BE2C (cell line): ENCODE data around the gene DCTD.

Source experiments
- DNase-seq: peaks from one replicate; pipeline ENCODE4 v3.0.0-alpha.2; 2020
- H3K27me3 ChIP-seq: fragments of 250-450 bp; sonication (Bioruptor Pico); 2 replicates; pipeline ENCODE4 v1.5.1; 2020; ENCODE audit warnings: mild to moderate bottlenecking
- H3K36me3 ChIP-seq: fragments of 250-450 bp; sonication (Bioruptor Pico); 2 replicates; pipeline ENCODE4 v1.5.1; 2020; ENCODE audit warnings: mild to moderate bottlenecking
- H3K4me1 ChIP-seq: fragments of 250-450 bp; sonication (Bioruptor Pico); 2 replicates; pipeline ENCODE4 v1.5.1; 2020
- H3K4me3 ChIP-seq: 2 replicates; pipeline ENCODE4 v1.5.1; 2011; ENCODE audit warnings: low read depth, low read length
- H3K9me3 ChIP-seq: fragments of 250-450 bp; sonication (Bioruptor Pico); 2 replicates; pipeline ENCODE4 v1.5.1; 2020
- TF ChIP-seq, protein P1 (sequence below): IDR thresholded peaks from 2 replicates; pipeline ENCODE4 v1.5.1; 2012; ENCODE audit warnings: mild to moderate bottlenecking, low read depth, low read length

DCTD gene

DNA sequence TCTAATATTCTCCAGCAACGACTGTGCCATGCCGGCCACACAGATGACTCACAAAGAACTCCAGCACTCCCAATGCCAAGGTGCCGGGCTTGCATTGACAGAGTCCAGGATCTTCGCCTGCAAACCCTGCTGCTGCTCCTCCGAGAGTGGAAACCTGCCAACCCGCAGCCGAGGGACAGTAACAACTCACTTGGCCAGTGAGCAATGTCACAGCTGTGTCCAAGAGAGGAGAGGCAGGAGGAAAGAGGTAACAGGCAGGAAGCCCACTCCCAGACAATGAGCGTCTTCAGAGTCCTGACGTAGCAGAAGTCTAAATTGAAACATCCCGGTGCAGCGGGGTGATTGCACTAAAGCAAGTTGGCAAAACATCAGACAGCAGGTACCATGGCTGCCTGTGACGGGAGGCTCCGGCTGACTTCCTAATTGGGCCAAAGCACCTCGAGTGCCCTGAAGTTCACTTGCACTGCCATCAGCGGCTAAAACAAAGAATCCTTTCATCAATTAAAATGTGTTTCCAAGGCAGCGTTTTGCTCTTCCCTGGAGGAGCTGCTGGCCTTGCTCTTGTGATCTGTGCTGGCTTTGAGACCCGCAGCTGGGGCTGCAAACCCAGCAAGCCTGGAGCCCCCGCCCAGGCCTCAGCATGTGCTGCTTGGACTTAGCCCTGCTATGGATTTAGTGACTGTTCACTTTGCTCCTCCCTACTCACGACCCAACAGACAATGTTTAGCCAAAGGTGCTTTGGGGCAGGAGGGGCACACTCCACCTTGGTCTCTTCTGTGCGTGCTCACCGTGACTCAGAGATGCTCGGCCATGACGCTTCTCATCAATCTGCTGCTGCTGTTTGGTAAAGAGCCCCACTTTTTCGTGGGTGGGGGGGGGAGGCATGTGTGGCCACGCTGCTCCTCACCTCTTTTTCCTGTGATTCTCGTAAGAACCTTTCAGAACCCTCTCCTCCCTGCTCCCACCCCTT is 36.5 kb downstream of the DCTD start:
- TF ChIP-seq, protein P1, sequence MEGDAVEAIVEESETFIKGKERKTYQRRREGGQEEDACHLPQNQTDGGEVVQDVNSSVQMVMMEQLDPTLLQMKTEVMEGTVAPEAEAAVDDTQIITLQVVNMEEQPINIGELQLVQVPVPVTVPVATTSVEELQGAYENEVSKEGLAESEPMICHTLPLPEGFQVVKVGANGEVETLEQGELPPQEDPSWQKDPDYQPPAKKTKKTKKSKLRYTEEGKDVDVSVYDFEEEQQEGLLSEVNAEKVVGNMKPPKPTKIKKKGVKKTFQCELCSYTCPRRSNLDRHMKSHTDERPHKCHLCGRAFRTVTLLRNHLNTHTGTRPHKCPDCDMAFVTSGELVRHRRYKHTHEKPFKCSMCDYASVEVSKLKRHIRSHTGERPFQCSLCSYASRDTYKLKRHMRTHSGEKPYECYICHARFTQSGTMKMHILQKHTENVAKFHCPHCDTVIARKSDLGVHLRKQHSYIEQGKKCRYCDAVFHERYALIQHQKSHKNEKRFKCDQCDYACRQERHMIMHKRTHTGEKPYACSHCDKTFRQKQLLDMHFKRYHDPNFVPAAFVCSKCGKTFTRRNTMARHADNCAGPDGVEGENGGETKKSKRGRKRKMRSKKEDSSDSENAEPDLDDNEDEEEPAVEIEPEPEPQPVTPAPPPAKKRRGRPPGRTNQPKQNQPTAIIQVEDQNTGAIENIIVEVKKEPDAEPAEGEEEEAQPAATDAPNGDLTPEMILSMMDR, result no peak
- Histone ChIP-seq H3K27me3 (no peaks in the 10 kb centered on the region), H3K4me1 (peaks cover 13% of the 10 kb centered on the region), H3K9me3 (peaks cover 6% of the 10 kb centered on the region), H3K36me3 (peaks cover 8% of the 10 kb centered on the region), H3K4me3 (peak overlapping the region; percentile 21; the same call in 1 of the 2 replicates)
- DNase-seq, result peak; percentile 64

DNA sequence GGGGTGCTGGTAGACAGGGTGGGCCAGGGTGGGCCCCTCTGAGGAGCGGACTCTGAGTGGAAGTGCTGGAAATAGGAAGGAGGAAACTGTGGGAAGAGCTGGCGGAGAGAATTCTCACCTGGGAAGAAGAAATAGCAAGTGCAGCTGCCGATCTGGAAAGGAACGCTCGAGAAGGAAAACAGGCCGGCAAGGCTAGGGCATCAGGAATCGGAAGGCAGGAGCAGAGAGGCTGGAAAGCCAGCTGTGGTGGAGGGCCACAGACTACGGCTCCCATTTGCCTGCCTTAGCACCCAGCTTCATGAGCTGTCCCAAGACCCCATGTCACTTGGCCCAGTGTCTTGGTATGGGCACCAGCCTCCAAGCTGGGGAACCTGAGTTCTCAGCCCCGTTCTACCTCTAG is 37.3 kb downstream of the DCTD start:
- H3K4me3 ChIP-seq, result no peak overlapping the region
- TF ChIP-seq, protein P1, result no peak
- no peaks in the 10 kb centered on the region for H3K27me3 ChIP-seq
- peaks cover 6% of the 10 kb centered on the region for H3K9me3 ChIP-seq
- H3K4me1 ChIP-seq, result peaks cover 13% of the 10 kb centered on the region
- DNase-seq, result no peak
- peaks cover 4% of the 10 kb centered on the region for H3K36me3 ChIP-seq

DNA sequence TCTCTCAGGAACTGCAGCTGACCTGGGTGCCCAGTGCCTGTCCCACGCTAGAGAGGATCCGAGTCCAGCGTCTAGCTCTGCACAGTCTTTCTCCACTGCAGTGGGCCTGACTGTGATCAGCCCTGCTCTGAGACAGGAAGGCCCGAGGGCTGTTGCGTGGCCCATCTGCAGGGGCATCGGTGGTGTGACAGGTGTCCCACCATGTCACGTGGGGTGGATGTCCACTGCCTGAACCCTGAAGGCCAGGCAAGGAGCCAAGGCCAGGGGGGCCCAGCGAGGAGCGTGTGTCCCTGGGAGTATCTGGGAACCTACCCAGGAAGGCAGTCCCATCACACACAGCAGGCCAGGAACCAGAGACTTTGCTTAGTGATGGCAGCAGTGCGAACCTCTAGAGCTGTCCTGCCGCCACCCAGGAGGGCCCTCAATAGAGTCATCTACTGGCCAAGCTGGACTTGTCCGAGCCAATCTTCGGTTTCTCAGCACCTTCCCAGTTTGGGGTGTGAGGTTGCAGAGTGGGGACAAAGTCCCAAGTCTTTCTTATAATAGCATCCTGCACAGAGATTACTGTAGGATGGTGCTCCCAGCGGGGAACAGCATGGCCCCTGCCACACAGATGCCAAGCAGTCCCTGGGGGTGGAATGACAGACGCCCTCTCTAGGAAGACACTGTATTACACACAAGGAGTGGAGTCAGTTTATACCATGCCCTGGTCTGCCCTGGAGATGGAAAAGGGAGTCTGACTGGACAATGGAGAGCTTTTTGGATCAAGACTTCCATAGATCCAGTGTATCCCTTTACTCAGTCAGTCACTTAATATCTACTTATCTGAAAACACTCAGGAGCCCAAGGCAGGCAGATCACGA is 38.3 kb downstream of the DCTD start:
- no peaks in the 10 kb centered on the region for H3K27me3 ChIP-seq
- peaks cover 6% of the 10 kb centered on the region for H3K9me3 ChIP-seq
- TF ChIP-seq, protein P1, result no peak
- H3K4me1 ChIP-seq, result peaks cover 13% of the 10 kb centered on the region
- peaks cover 4% of the 10 kb centered on the region for H3K36me3 ChIP-seq
- DNase-seq, result peak; percentile 28
- no peak overlapping the region for H3K4me3 ChIP-seq

DNA sequence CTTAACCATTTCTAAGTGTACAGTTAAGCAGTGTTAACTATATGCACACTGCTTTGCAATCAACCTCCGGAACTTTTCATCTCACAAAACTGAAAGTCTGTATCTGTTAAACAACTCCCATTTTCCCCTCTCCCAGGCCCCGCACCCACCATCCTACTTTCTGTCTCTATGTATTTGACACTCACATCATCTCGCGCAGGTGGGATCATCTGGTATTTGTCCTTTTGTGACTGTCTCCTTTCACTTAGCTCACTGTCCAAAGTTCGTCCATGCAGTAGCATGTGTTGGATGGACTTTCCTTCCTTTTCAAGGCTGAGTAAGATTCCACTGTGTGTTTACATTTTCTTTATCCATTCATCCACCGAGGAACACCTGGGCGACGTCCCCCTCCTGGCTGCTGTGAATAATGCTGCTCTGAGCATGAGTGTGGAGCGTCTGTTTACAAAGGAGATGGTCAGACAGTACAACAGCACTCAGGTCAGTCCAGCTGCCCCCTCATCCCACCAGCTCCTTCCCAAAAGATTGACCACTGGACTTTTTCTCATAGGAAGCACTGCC is 39.8 kb downstream of the DCTD start:
- H3K36me3 ChIP-seq, result no peaks in the 10 kb centered on the region
- TF ChIP-seq, protein P1, result peak; percentile 11; the same call in 1 of the 2 replicates
- no peak overlapping the region for H3K4me3 ChIP-seq
- no peaks in the 10 kb centered on the region for H3K9me3 ChIP-seq
- DNase-seq, result no peak
- no peaks in the 10 kb centered on the region for H3K27me3 ChIP-seq
- peaks cover 13% of the 10 kb centered on the region for H3K4me1 ChIP-seq

DNA sequence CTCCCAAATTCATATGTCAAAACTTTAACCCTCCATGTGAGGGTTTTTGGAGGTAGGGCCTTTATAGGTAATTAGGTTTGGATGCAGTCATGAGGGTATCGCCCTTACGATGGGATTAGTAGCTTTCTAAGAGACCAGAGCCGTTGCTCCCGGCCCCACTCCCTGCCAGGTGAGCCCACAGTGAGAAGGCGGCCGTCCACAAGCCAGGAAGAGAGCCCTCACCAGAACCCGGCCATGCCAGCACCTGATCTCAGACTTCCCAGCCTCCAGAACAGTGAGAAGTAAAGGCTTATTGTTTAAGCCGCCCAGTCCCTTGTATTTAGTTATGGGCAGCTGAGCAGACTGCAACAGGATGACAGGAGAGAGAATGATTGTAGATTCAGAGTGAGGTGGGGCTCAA is 40.8 kb downstream of the DCTD start:
- Histone ChIP-seq H3K4me1 (peaks cover 12% of the 10 kb centered on the region), H3K4me3 (no peak overlapping the region), H3K27me3 (no peaks in the 10 kb centered on the region), H3K36me3 (no peaks in the 10 kb centered on the region), H3K9me3 (no peaks in the 10 kb centered on the region)
- TF ChIP-seq, protein P1, result no peak
- DNase-seq, result no peak
